ENCODE results near the gene PLEKHA1.

PLEKHA1 gene

GRCh38 chr10:122329416-122329815 lies 45.1 kb upstream of the PLEKHA1 start:
- H3K4me3 ChIP-seq (ENCODE audit: low read depth, low read length): no peak overlapping the region
- no peak for TF ChIP-seq CTCF (IDR thresholded peaks at IDR 0.05; ENCODE audit: borderline replicate concordance, insufficient read depth, low read depth, low read length)

GRCh38 chr10:122331100-122331499 lies 43.4 kb upstream of the PLEKHA1 start:
- no peak overlapping the region for H3K4me3 ChIP-seq (ENCODE audit: low read depth, low read length)
- no peak for TF ChIP-seq CTCF (IDR thresholded peaks at IDR 0.05; ENCODE audit: borderline replicate concordance, insufficient read depth, low read depth, low read length)

GRCh38 chr10:122331615-122332446 lies 42.7 kb upstream of the PLEKHA1 start:
- no peak overlapping the region for H3K4me3 ChIP-seq (ENCODE audit: low read depth, low read length)
- TF ChIP-seq CTCF (IDR thresholded peaks at IDR 0.05; ENCODE audit: borderline replicate concordance, insufficient read depth, low read depth, low read length): no peak

GRCh38 chr10:122333037-122333436 lies 41.5 kb upstream of the PLEKHA1 start:
- no peak overlapping the region for H3K4me3 ChIP-seq (ENCODE audit: low read depth, low read length)
- TF ChIP-seq CTCF (IDR thresholded peaks at IDR 0.05; ENCODE audit: borderline replicate concordance, insufficient read depth, low read depth, low read length): no peak

GRCh38 chr10:122336332-122336731 lies 38.2 kb upstream of the PLEKHA1 start:
- H3K4me3 ChIP-seq (ENCODE audit: low read depth, low read length): no peak overlapping the region
- TF ChIP-seq CTCF (IDR thresholded peaks at IDR 0.05; ENCODE audit: borderline replicate concordance, insufficient read depth, low read depth, low read length): no peak

DNA sequence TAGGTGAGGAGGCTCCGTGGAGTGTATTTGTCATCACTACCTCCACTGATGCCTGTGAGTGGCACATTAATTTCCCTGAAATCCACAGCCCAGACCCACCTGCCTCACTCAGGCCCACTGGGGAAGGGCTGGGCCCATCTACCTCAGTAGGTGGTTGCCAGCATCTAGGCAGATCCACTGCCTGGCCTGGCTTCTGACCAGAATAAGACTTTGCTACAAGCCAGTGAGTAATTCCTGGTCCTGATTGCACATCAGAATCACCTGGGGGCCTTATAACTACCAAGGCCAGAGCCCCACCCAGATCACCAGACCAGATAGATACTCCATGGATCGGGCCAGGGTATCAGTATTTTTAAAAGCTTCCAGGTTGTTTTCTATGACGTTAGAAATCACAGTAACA lies 37.5 kb upstream of the PLEKHA1 start:
- no peak overlapping the region for H3K4me3 ChIP-seq (ENCODE audit: low read depth, low read length)
- TF ChIP-seq CTCF (IDR thresholded peaks at IDR 0.05; ENCODE audit: borderline replicate concordance, insufficient read depth, low read depth, low read length): no peak
